Measurements from ENCODE around the gene NECAB3.

NECAB3 gene

GRCh38 chr20:33658929-33659328 lies 15.3 kb downstream of the NECAB3 start:
- no peak overlapping the region for H3K4me3 ChIP-seq (ENCODE audit: control insufficient read depth, low read depth, low read length)

GRCh38 chr20:33658510-33658909 lies 15.7 kb downstream of the NECAB3 start:
- TF ChIP-seq CTCF (IDR thresholded peaks at IDR 0.05; ENCODE audit: control insufficient read depth, insufficient read depth, low read depth, low read length, missing control alignments) = no peak
- no peak overlapping the region for H3K4me3 ChIP-seq (ENCODE audit: control insufficient read depth, low read depth, low read length)
- no peak for DNase-seq (ENCODE audit: low read depth)

More at GRCh38 chr20:33658929-33659328, 15.3 kb downstream of the NECAB3 start:
- no peak for DNase-seq (ENCODE audit: low read depth)
- no peak for TF ChIP-seq CTCF (IDR thresholded peaks at IDR 0.05; ENCODE audit: control insufficient read depth, insufficient read depth, low read depth, low read length, missing control alignments)

GRCh38 chr20:33657704-33658095 lies 16.5 kb downstream of the NECAB3 start:
- TF ChIP-seq CTCF (IDR thresholded peaks at IDR 0.05; ENCODE audit: control insufficient read depth, insufficient read depth, low read depth, low read length, missing control alignments) = no peak
- no peak for DNase-seq (ENCODE audit: low read depth)
- no peak overlapping the region for H3K4me3 ChIP-seq (ENCODE audit: control insufficient read depth, low read depth, low read length)

- TF ChIP-seq CTCF (IDR thresholded peaks at IDR 0.05; ENCODE audit: control insufficient read depth, insufficient read depth, low read depth, low read length, missing control alignments) = no peak
- no peak for DNase-seq (ENCODE audit: low read depth)
- no peak overlapping the region for H3K4me3 ChIP-seq (ENCODE audit: control insufficient read depth, low read depth, low read length)
These were observed 17.2 kb downstream of the NECAB3 start for GRCh38 chr20:33656783-33657703.

- no peak overlapping the region for H3K4me3 ChIP-seq (ENCODE audit: control insufficient read depth, low read depth, low read length)
- no peak for DNase-seq (ENCODE audit: low read depth)
- TF ChIP-seq CTCF (IDR thresholded peaks at IDR 0.05; ENCODE audit: control insufficient read depth, insufficient read depth, low read depth, low read length, missing control alignments) = no peak
These were observed 18.0 kb downstream of the NECAB3 start for GRCh38 chr20:33656010-33656782.

GRCh38 chr20:33655164-33655563 lies 19.1 kb downstream of the NECAB3 start:
- no peak overlapping the region for H3K4me3 ChIP-seq (ENCODE audit: control insufficient read depth, low read depth, low read length)
- no peak for DNase-seq (ENCODE audit: low read depth)
- TF ChIP-seq CTCF (IDR thresholded peaks at IDR 0.05; ENCODE audit: control insufficient read depth, insufficient read depth, low read depth, low read length, missing control alignments) = no peak
